HG03521 (cell line): ENCODE results near the gene CEBPE.
"Not testable (repeated sequence)": the region's sequence is repeated elsewhere in the genome, so short reads cannot be mapped to it uniquely, and the experiment has no call there.

ENCODE experiments used
- ATAC-seq: cut with Tn5 transposase; IDR thresholded peaks from one replicate; pipeline ENCODE4 v1.9.1; 2021; ENCODE audit warnings: mild to moderate bottlenecking, moderate library complexity; ENCODE audit not compliant: unreplicated experiment

Gene CEBPE

GRCh38 chr14:23123419-23123818, 4.4 kb upstream of the CEBPE start:
- no peak for ATAC-seq

GRCh38 chr14:23122086-23122485, 3.0 kb upstream of the CEBPE start:
- ATAC-seq, result no peak

- ATAC-seq, result no peak
Measured at GRCh38 chr14:23121361-23121771, 2.3 kb upstream of the CEBPE start.

- ATAC-seq, result peak; percentile 72
Measured at GRCh38 chr14:23120541-23121251, 1.6 kb upstream of the CEBPE start.

- no peak for ATAC-seq
Measured at GRCh38 chr14:23119363-23120327, 590 bp upstream of the CEBPE start.

- ATAC-seq, result no peak
Measured at GRCh38 chr14:23117371-23118020, 1.6 kb downstream of the CEBPE start.

GRCh38 chr14:23115918-23116317, 3.1 kb downstream of the CEBPE start:
- ATAC-seq, result no peak

GRCh38 chr14:23115039-23115731, 3.9 kb downstream of the CEBPE start:
- no peak for ATAC-seq

GRCh38 chr14:23114669-23115038, 4.4 kb downstream of the CEBPE start:
- ATAC-seq, result no peak

- no peak for ATAC-seq
Measured at GRCh38 chr14:23114120-23114458, 5.0 kb downstream of the CEBPE start.

- ATAC-seq, result no peak
Measured at GRCh38 chr14:23113431-23114119, 5.5 kb downstream of the CEBPE start.

GRCh38 chr14:23112359-23113178, 6.5 kb downstream of the CEBPE start:
- ATAC-seq, result no peak

- ATAC-seq, result no peak
Measured at GRCh38 chr14:23110579-23111365, 8.3 kb downstream of the CEBPE start.

- ATAC-seq, result no peak
Measured at GRCh38 chr14:23109769-23110168, 9.3 kb downstream of the CEBPE start.

- ATAC-seq, result not testable (repeated sequence)
Measured at GRCh38 chr14:23108169-23108568, 10.9 kb downstream of the CEBPE start.

- not testable (repeated sequence) for ATAC-seq
Measured at GRCh38 chr14:23107620-23108019, 11.4 kb downstream of the CEBPE start.

GRCh38 chr14:23106747-23107045, 12.4 kb downstream of the CEBPE start:
- ATAC-seq, result no peak

- no peak for ATAC-seq
Measured at GRCh38 chr14:23105348-23105824, 13.7 kb downstream of the CEBPE start.
